ENCODE data around the gene DIS3L.
"Not testable (repeated sequence)": the region's sequence is repeated elsewhere in the genome, so short reads cannot be mapped to it uniquely, and the experiment has no call there.

The DIS3L gene

GRCh38 chr15:66298803-66299251, 5.5 kb downstream of the DIS3L start:
- no peak for DNase-seq (ENCODE audit: insufficient read length, low spot score)

DNA sequence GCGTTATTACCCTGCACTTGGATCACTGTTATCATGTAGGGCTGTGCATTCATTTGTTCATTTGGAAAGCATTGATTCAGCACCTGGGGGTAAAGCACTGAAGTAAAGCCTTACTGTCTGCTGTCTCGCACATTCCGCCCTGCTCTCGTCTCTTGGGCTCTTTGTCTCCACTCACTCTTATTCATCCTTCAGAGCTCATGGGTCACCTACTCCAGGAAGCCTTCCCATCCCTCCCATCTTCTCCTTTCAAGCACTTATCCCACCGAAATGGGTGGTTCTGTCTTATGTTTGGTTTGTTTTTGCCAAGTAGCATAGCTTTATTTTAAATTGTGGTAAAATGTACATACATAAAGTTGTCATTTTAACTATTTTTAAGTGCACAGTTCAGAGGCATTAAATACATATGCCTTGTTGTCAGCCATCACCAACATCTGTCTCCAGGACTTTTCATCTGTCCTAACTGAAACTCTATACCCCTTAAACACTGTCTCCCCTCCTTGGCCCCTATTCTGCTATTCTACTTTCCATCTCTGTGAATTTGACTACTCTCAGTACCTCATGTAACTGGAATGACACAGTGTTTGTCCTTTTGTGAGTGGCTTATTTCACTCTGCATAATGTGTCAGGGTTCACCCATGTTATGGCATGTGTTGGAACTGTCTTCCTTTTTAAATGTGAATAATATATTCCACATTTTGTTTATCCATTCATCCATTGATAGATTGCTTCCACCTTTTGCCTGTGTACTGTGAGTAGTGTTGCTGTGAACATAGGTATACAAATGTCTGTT, 9.3 kb downstream of the DIS3L start:
- DNase-seq (ENCODE audit: insufficient read length, low spot score) = no peak
- FAIRE-seq = no peak
- no peak for TF ChIP-seq CTCF (IDR thresholded peaks at IDR 0.05; ENCODE audit: insufficient read depth, missing control alignments)

More at GRCh38 chr15:66298803-66299251, 5.5 kb downstream of the DIS3L start:
- no peak for FAIRE-seq
- TF ChIP-seq CTCF (IDR thresholded peaks at IDR 0.05; ENCODE audit: insufficient read depth, missing control alignments) = no peak

GRCh38 chr15:66304425-66304824, 11.1 kb downstream of the DIS3L start:
- not testable (repeated sequence) for DNase-seq (ENCODE audit: insufficient read length, low spot score); FAIRE-seq

- FAIRE-seq (no peak), DNase-seq (ENCODE audit: insufficient read length, low spot score) (no peak)
- no peak for TF ChIP-seq CTCF (IDR thresholded peaks at IDR 0.05; ENCODE audit: insufficient read depth, missing control alignments)
Observed at GRCh38 chr15:66306381-66306780, 13.0 kb downstream of the DIS3L start.

GRCh38 chr15:66308531-66308930, 15.2 kb downstream of the DIS3L start:
- no peak for FAIRE-seq
- no peak for DNase-seq (ENCODE audit: insufficient read length, low spot score)
- no peak for TF ChIP-seq CTCF (IDR thresholded peaks at IDR 0.05; ENCODE audit: insufficient read depth, missing control alignments)

GRCh38 chr15:66309828-66310227, 16.5 kb downstream of the DIS3L start:
- no peak for TF ChIP-seq CTCF (IDR thresholded peaks at IDR 0.05; ENCODE audit: insufficient read depth, missing control alignments)
- FAIRE-seq = no peak

GRCh38 chr15:66310786-66311185, 17.4 kb downstream of the DIS3L start:
- FAIRE-seq (no peak), DNase-seq (ENCODE audit: insufficient read length, low spot score) (no peak)
- no peak for TF ChIP-seq CTCF (IDR thresholded peaks at IDR 0.05; ENCODE audit: insufficient read depth, missing control alignments)

More at GRCh38 chr15:66309828-66310227, 16.5 kb downstream of the DIS3L start:
- no peak for DNase-seq (ENCODE audit: insufficient read length, low spot score)
